HT-29 (cell line): ENCODE measurements around the gene KRTAP5-2. TPM values are rescaled to one million over a fixed set of nuclear protein-coding genes. Genes with fewer than 3 reads are reported as not detected.
"Not testable (repeated sequence)": the region's sequence is repeated elsewhere in the genome, so short reads cannot be mapped to it uniquely, and the experiment has no call there.

Experiments
- DNase-seq: peaks from one replicate; pipeline ENCODE4 v3.0.0-alpha.2; 2015; ENCODE audit warnings: low spot score
- total RNA-seq: library from RNA; depleted of rRNA; stranded (reverse); fragments of >200 nt; shearing (Covaris generic); gene quantifications from 2 replicates; pipeline ENCODE4 v1.2.3, GENCODE V29; 2014

Gene KRTAP5-2
- total RNA-seq, 1 experiment from 2014 or later, result not detected

- DNase-seq, result peak; percentile 69
These were observed 30.6 kb upstream of the KRTAP5-2 start for GRCh38 chr11:1628506-1629325.

GRCh38 chr11:1625541-1625940 is 27.4 kb upstream of the KRTAP5-2 start:
- no peak for DNase-seq

GRCh38 chr11:1624621-1625020 is 26.5 kb upstream of the KRTAP5-2 start:
- no peak for DNase-seq

GRCh38 chr11:1623716-1624115 is 25.6 kb upstream of the KRTAP5-2 start:
- no peak for DNase-seq

GRCh38 chr11:1622086-1622485 is 24.0 kb upstream of the KRTAP5-2 start, which contains the start of gene KRTAP5-4:
KRTAP5-4 (minus strand) TSS chr11:1622138; CDS start chr11:1622093, 45 bp downstream.
- no peak for DNase-seq

GRCh38 chr11:1619449-1619848 is 21.4 kb upstream of the KRTAP5-2 start:
- DNase-seq, result no peak

- DNase-seq, result no peak
These were observed 20.1 kb upstream of the KRTAP5-2 start for GRCh38 chr11:1618231-1618630.

GRCh38 chr11:1608363-1608762 is 10.3 kb upstream of the KRTAP5-2 start, which contains the start of gene KRTAP5-3:
KRTAP5-3 (minus strand) TSS chr11:1608463; CDS start chr11:1608385, 78 bp downstream.
- no peak for DNase-seq

GRCh38 chr11:1607901-1608300 is 9.8 kb upstream of the KRTAP5-2 start:
- not testable (repeated sequence) for DNase-seq

GRCh38 chr11:1607156-1607845 is 9.2 kb upstream of the KRTAP5-2 start:
- not testable (repeated sequence) for DNase-seq

- DNase-seq, result not testable (repeated sequence)
These were observed 7.8 kb upstream of the KRTAP5-2 start for GRCh38 chr11:1605923-1606322.

- no peak for DNase-seq
These were observed 6.6 kb upstream of the KRTAP5-2 start for GRCh38 chr11:1604711-1605110.

- DNase-seq, result no peak
These were observed 6.1 kb upstream of the KRTAP5-2 start for GRCh38 chr11:1604181-1604580.

- no peak for DNase-seq
These were observed 5.5 kb upstream of the KRTAP5-2 start for GRCh38 chr11:1603629-1604028.

- not testable (repeated sequence) for DNase-seq
These were observed 3.6 kb upstream of the KRTAP5-2 start for GRCh38 chr11:1601663-1602062.

- DNase-seq, result no peak
These were observed 2.5 kb upstream of the KRTAP5-2 start for GRCh38 chr11:1600626-1601025.

- no peak for DNase-seq
These were observed 722 bp upstream of the KRTAP5-2 start for GRCh38 chr11:1598816-1599215.

- not testable (repeated sequence) for DNase-seq
These were observed 312 bp upstream of the KRTAP5-2 start for GRCh38 chr11:1598406-1598805.

- DNase-seq, result no peak
These were observed 632 bp downstream of the KRTAP5-2 start for GRCh38 chr11:1597331-1597993.

- not testable (repeated sequence) for DNase-seq
These were observed 1.4 kb downstream of the KRTAP5-2 start for GRCh38 chr11:1596576-1597121.

GRCh38 chr11:1595994-1596575 is 2.0 kb downstream of the KRTAP5-2 start:
- DNase-seq, result peak; percentile 21
